MCF 10A (cell line): Measurements from ENCODE around the gene ASPSCR1. TPM values are rescaled to one million over a fixed set of nuclear protein-coding genes. Genes with fewer than 3 reads are reported as not detected.

ENCODE experiments used
- BruUV-seq: library from RNA; stranded (reverse); fragments of 400-500 nt; replicated peaks from 2 replicates; lab custom pipeline; 2021; lab: Mats Ljungman, UMichigan
- CTCF ChIA-PET: fragments of 300-600 bp; sonication (Branson Sonifier 250); formaldehyde crosslinking; extraction: SDS; loops from one replicate; lab custom pipeline; 2021; ENCODE audit warnings: antibody characterized with exemption, inconsistent platforms; lab: Yijun Ruan, JAX
- POLR2A ChIA-PET: fragments of 300-600, 350-650 bp; sonication (Branson Sonifier 250); formaldehyde crosslinking; extraction: SDS; loops from one replicate; lab custom pipeline; 2020; ENCODE audit warnings: antibody characterized with exemption, inconsistent platforms; lab: Yijun Ruan, JAX
- DNase-seq: peaks from one replicate; pipeline ENCODE4 v3.0.0-alpha.2; 2018; ENCODE audit not compliant: unreplicated experiment
- H3K27ac Mint-ChIP-seq: one replicate; pipeline ENCODE4 v1.8.0; 2022; ENCODE audit warnings: mild to moderate bottlenecking, low read depth, mixed read lengths; ENCODE audit not compliant: unreplicated experiment
- H3K27me3 Mint-ChIP-seq: one replicate; pipeline ENCODE4 v1.8.0; 2022; ENCODE audit warnings: mixed read lengths; ENCODE audit not compliant: insufficient read depth, unreplicated experiment
- H3K36me3 Mint-ChIP-seq: one replicate; pipeline ENCODE4 v1.8.0; 2022; ENCODE audit warnings: mild to moderate bottlenecking, moderate library complexity, mixed read lengths; ENCODE audit not compliant: insufficient read depth, unreplicated experiment
- H3K4me1 Mint-ChIP-seq: one replicate; pipeline ENCODE4 v1.8.0; 2022; ENCODE audit warnings: mixed read lengths; ENCODE audit not compliant: insufficient read depth, unreplicated experiment
- H3K4me3 Mint-ChIP-seq: one replicate; pipeline ENCODE4 v1.8.0; 2022; ENCODE audit warnings: mild to moderate bottlenecking, moderate library complexity, mixed read lengths; ENCODE audit not compliant: unreplicated experiment
- H3K9me3 Mint-ChIP-seq: one replicate; pipeline ENCODE4 v1.8.0; 2022; ENCODE audit warnings: mixed read lengths; ENCODE audit not compliant: unreplicated experiment
- CTCF ChIP-seq: fragments of 200-600 bp; IDR thresholded peaks from one replicate; pipeline ENCODE4 v1.8.0; 2022; ENCODE audit warnings: antibody characterized with exemption, mild to moderate bottlenecking; ENCODE audit not compliant: unreplicated experiment
- intact Hi-C: fragments of 100-400 bp; cut with micrococcal nuclease; formaldehyde crosslinking; loops from 2 replicates; pipeline ENCODE4 v1.14.1; 2022
- total RNA-seq: library from RNA; stranded (reverse); gene quantifications from 2 replicates; pipeline ENCODE4 v1.2.3, GENCODE V29; 2022

Gene ASPSCR1
- total RNA-seq, 1 experiment from 2014 or later = 29.7 TPM

DNA sequence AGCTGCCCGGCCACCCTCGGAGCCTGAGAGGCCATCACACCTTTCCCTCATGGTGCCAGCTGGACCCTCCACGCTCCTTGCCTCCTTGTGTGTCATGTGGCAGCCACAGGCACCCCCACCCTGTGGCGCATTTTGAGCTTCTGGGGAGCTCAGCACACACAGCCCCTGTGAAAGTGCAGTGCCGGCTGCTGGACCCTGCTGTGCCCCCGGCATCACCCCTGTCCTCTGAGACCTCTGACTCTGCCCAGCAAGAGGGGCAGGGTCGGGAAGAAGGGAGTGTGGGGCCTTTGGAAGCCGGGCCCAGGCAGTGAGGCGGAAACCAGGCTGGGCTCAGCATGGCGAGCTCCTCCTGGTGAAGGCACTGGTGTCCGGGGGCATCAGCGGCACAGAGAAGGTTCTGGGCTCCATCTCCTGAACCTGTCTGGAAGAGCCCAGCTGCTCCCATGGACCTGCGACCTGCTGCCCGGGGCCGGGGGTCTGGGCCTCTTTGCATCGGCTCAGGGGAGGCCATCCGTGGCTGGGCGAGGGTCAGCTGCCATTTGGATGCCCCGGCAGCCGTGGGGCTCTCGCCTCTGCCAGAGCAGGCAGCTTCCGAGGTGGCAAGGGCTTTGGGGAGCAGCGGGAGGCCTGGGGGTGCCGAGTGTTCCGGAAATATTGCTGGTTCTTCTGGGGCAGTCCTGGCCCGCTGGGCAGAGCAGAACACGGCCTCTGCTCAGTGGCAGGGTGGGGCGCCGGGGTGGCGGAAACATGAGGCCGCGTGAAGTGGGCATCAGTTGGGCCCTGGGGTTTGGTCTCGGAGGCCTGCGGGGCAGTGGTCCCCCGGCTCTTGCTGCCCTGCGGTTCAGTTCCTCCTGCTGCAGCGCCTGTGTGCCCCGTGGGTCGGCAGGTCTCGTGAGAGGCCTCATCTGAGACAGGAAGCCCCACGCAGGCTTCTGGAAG lies 27.4 kb downstream of the ASPSCR1 start:
- Mint-ChIP-seq H3K4me3 (no peak overlapping the region), H3K9me3 (no peaks in the 10 kb centered on the region), H3K36me3 (peaks cover 8% of the 10 kb centered on the region), H3K27me3 (no peaks in the 10 kb centered on the region), H3K4me1 (peaks cover 10% of the 10 kb centered on the region), H3K27ac (no peak overlapping the region)
- ChIA-PET POLR2A (interaction anchor here (0.6 to 3.7 kb wide), 6 partner anchors 13 to 79 kb away, joined by 3 to 31 read pairs (median 14); partner anchors contain the start of genes CENPX and LRRC45), CTCF (interaction anchor here (0.6 to 1.9 kb wide), 5 partner anchors 17 to 70 kb away, joined by 3 to 6 read pairs (median 4); partner anchors contain the start of gene NOTUM)
- intact Hi-C loops = no loop called here
- no peak for TF ChIP-seq CTCF
- BruUV-seq = no TSS peak
- no peak for DNase-seq

DNA sequence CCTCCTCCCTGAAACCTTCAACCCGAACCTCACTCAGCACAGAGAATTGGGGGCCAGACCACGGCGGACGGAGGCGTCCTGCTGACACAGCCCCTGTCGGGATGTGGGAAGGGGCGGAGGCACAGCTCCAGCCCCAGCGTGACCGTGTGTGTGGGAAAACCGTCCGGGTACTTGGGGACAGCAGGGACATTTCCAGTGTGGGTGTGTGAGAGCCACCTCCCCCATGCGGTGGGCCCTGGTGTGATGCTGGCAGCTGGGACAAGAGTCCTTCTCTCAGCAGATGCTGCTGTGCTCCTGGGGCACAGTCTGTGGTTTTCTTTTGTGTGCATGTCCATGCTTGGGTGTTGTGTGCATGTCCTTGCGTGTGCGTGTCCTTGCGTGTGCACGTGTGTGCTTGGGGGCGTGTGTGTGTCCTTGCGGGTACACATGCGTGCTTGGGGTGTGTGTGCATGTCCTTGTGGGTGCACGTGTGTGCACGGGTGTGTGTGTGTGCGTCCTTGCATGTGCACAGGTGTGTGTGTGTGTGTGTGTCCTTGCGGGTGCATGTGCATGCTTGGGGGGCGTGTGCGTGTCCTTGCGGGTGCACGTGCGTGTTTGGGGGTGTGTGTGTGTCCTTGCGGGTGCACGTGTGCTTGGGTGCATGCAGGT lies 28.4 kb downstream of the ASPSCR1 start:
- DNase-seq = no peak
- no peaks in the 10 kb centered on the region for H3K27me3 Mint-ChIP-seq
- ChIA-PET CTCF (interaction anchor here (0.5 to 1.2 kb wide), 2 partner anchors 16 to 53 kb away, joined by 3 to 5 read pairs; no protein-coding TSS in a partner anchor), POLR2A (no interaction called here)
- H3K4me3 Mint-ChIP-seq = no peak overlapping the region
- peaks cover 12% of the 10 kb centered on the region for H3K36me3 Mint-ChIP-seq
- peaks cover 10% of the 10 kb centered on the region for H3K4me1 Mint-ChIP-seq
- BruUV-seq = no TSS peak
- no peak for TF ChIP-seq CTCF
- no peaks in the 10 kb centered on the region for H3K9me3 Mint-ChIP-seq
- H3K27ac Mint-ChIP-seq = no peak overlapping the region
- intact Hi-C loops = no loop called here

DNA sequence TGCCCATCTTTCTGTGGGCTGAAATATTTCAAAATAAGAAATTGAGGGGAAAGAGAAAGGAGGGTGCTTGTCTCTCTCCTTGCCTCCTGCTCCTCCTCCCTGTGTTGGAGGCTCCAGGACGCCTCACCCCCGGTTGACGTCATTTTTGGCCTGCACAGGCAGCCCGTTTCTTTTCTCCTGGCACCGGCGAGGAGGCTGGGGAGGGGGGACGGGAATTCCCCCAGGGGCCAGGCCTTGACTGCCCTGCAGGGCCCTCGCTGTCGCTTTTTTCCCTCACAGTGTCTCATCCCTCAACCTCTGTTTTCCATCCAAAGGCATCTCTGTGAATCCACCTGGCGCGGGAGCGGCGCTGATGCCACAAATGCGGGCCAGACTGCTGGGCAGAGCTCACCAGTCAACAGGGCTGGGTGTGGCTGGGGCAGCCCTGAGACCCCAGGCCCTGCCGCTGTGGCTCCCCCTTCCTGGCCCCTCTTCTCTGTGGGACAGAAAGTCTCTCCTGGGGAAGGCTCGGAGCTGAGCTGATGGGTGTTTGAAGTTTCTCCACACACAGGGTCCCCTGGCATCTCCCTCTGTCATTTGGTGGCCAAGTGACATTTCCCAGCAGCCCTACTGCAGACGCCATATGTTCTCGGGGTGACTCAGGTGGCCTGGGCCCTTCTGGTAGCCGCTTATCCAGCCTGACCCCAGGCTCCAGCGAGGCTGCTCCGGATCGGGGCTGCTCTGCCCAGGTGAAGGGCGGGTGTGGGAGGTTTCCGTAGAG lies 29.2 kb downstream of the ASPSCR1 start:
- DNase-seq = peak; percentile 56
- H3K4me3 Mint-ChIP-seq = no peak overlapping the region
- no peak for TF ChIP-seq CTCF
- no peak overlapping the region for H3K27ac Mint-ChIP-seq
- peaks cover 12% of the 10 kb centered on the region for H3K36me3 Mint-ChIP-seq
- H3K27me3 Mint-ChIP-seq = no peaks in the 10 kb centered on the region
- peaks cover 10% of the 10 kb centered on the region for H3K4me1 Mint-ChIP-seq
- POLR2A ChIA-PET = interaction anchor here (1.0 kb wide), 1 partner anchor 15 kb away, joined by 3 read pairs; no protein-coding TSS in a partner anchor
- intact Hi-C loops = no loop called here
- BruUV-seq = no TSS peak
- CTCF ChIA-PET = interaction anchor here (1.0 kb wide), 1 partner anchor 13 kb away, joined by 4 read pairs; no protein-coding TSS in a partner anchor
- H3K9me3 Mint-ChIP-seq = no peaks in the 10 kb centered on the region
